HG03066 (cell line): ENCODE results near the gene TM2D1.
"Not testable (repeated sequence)": the region's sequence is repeated elsewhere in the genome, so short reads cannot be mapped to it uniquely, and the experiment has no call there.

Experiments used
- ATAC-seq: cut with Tn5 transposase; IDR thresholded peaks from one replicate; pipeline ENCODE4 v1.9.1; 2021; ENCODE audit warnings: low read depth; ENCODE audit not compliant: unreplicated experiment

Gene TM2D1

DNA sequence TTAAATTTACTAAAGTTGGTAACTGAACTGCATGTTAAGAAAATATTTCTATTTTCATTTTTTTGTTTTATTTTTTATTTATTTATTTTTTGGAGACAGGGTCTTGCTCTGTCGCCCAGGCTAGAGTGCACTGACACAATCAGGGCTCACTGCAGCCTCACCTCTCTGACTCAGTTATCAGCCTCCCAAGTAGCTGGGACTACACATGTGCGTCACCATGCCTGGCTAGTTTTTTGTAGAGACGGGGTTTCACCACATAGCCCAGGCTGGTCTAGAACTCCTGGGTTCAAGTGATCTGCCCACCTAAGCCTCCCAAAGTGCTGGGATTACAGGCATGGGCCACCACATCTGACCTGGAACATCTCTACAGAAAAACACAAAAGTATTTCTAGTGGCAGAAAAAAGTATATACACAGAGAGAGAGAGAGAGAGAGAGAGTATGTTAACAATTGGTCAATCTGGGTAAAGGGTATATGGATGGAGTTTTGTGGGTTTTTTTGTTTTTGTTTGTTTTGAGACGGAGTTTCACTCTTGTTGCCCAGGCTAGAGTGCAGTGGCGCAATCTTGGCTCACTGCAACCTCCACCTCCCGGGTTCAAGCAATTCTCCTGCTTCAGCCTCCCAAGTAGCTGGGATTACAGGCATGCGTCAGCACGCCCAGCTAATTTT, 5.8 kb downstream of the TM2D1 start:
- ATAC-seq = not testable (repeated sequence)

DNA sequence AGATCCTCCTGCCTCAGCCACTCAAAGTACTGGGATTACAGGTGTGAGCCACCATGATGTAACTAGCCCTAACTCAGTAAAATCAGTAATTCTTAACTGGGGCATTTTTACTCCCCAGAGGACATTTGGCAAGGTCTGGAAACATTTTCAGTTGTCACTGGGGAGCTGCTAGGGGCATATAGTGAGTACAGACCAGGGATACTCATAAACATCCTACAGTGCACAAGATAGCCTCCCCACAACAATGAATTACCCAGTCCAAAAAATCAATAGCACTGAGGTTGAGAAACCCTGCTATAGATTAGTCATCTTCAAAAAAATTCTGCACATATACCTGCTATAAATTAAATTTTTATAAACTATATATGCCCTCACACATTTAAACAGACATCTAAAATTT, 13.0 kb downstream of the TM2D1 start:
- ATAC-seq = no peak

DNA sequence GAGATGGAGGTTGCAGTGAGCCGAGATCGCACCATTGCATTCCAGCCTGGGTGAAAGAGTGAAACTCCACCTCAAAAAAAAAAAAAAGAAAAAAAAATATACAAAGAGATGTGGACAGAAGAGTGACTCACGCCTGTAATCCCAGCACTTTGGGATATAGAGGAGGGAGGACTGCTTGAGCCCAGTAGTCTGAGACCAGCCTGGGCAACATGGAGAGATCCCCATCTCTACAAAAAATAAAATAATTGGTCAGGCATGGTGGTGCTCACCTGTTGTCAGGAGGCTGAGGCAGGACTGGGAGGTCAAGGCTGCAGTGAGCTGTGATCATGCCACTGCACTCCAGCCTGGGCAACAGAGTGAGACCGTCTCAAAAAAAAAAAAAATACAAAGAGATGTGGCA, 13.7 kb downstream of the TM2D1 start:
- ATAC-seq = not testable (repeated sequence)

DNA sequence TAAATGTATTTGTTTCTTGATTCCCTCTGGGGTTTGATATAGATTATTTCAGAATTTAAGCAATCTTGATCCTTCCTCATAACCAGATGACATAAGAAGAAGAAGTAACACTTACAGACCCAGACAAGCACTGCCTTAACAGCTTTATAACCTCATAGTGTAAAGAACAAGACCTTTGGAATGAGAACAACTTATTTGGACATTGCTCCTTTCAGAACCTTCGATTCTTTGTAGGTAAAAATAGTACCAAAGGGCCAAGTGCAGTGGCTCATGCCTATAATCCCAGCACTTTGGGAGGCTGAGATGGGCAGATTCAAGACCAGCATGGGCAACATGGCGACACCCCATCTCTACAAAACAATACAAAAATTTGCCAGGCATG, 15.0 kb downstream of the TM2D1 start:
- no peak for ATAC-seq

DNA sequence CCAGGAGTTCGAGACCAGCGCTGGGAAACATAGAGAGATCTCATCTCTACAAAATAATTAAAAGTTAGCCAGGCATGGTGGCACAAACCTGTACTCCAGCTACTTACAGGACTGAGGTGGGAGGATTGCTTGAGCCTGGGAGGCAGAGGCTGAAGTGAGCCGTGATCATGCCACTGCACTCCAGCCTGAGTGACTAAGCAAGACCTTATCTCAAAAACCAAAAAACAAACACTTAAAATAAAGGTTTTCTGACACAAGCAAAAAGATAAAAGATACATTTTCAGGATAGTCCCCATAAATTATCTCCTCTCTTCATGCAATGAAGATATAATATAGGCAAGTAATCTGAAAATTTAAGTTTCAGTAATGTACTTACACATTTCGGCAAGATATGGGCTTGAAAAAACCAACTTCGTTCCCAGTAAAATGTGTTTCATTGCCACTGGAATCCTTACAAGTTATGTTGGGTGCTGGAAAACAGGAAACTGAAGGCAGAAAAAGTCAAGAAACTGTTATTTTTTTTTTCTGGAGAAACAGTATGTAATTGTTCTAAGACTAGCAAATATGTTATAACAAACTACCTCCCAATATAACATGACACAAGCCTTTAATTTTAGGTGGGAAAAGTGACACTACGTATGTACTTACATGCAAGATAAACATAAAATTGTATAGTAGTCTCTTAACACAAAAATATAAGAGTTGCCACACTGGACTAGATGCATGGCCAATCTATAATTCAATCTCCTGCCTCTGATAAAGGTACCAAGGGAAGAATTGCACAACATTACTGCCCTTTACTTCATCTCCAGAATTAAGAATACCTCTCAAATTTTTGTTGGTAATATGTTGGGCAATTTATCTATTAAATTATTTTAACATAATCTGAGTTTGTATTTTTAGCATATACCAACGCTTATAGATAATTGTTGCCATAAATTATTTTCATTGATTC, 15.7 kb downstream of the TM2D1 start:
- no peak for ATAC-seq

DNA sequence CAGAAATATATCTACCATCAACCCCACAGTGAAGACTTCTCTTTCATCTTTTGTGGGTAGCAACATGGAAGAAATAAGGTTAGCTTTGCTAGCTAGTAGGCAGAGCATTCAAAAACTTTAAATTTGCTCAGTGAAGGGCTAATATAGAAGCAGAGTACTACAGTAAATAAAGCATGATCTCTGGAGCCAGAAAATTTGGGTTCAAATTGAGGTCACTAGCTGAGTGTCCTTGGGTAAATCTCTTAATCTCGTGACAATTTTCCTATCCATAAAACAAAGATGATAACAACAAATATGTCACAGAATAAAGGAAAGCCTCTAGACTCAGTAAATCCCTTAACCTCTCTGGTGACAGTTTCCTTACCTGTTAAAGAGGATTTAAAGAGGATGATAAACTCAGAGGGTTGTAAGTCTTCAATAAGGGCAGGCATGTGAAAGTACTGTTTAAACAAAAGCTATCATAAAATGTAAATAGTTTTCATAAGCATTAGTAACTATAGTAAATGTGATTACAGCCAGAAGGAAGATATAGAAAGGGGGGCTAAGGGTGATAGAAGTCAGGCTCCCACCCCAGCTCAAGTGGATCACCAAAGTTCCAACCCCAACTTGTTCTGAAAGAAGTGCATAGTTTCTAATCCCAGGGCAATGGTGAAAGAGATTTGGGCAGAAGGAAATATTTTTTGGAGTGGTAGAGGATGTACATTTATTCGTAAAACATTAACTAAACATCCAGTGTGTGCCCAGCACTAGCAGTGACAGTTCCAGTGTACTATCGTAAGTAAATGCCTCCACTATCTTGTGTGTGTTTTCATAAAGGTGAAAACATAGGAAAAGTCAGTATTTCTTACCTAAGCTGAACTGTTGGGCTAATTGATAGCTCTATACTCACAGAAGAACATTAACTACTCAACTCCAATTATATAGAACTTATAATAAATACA, 24.8 kb downstream of the TM2D1 start:
- ATAC-seq = no peak

DNA sequence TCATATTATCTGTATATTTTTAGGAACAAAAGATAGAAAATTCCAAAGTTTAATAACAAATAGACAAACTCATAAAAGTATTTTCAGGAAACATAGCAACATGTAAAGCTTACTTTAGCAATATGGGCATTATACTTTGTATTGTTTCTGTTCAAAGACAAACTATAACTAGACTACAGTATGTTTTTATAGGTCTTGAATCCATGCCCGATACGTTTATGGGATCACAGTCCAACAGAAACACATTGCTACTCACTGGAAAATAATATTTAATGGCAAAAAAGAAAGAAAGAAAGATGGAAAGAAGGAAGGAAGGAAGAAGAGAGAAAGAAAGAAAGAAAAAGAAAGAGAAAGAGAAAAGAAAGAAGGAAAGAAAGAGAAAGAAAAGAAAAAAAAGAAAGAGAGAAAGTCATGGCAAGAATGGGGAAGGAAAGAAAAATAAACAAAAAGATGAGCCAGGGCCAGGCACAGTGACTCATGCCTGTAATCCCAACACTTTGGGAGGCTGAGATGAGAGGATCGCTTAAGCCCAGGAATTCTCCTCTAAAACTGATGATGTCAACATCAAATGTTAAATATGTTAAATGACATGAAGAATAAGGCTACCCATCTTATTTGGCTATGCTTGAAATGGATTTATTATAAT, 32.7 kb downstream of the TM2D1 start:
- no peak for ATAC-seq

DNA sequence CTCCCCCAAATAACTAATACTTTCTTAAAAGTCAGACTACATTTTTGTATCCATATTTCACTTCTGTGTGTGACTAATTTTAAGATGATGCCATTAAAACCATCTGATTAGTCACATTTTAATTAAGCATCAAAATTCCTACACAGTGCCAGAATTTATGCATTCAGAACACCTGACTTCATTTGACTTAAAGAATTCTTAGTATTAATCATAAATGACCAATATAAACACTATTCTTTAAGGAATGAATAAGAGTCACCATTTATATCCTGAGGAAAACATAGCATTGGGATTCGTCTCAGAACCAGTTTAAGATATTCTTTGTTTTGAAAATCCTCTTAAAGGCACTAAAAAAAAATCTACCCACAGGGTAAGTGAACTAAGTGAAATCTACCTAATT, 37.0 kb downstream of the TM2D1 start:
- no peak for ATAC-seq

DNA sequence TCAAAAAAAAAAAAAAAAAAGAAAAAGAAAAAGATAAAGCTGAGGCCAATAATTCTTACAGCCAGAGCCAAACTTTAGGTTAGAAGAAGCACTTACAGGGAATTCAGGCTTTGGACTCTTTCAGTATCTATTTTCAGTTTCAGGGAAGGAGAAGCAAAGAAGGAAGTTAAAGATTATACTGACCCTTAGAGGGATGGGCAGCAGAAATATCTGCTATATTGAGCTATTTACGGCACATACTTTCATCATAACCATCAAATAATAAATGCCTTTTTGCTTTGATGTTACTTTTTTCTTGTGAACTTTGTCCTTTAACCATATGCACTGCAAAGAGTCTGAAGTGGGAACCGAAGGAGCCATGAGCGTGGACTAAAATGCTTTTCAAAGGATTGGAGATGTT, 42.0 kb downstream of the TM2D1 start:
- no peak for ATAC-seq

DNA sequence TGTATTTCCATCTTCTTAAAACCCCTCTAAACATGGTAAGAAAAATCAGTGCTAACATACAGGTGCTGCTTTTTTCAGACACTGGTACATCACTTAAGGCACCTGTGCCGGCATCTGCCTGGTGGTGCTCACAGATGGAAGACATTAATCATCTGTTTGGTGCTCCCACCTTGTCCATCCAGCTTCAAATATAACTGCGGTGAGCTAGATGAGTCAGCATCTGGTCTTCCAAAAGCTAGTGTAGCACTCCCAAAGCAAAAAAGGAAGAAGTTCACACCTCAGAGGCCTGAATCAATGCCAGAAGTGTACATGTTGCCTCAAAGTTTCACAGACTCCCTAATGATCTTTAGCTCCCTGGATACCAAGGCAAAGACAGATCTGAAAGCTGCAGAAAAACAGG, 44.4 kb downstream of the TM2D1 start:
- ATAC-seq = no peak

DNA sequence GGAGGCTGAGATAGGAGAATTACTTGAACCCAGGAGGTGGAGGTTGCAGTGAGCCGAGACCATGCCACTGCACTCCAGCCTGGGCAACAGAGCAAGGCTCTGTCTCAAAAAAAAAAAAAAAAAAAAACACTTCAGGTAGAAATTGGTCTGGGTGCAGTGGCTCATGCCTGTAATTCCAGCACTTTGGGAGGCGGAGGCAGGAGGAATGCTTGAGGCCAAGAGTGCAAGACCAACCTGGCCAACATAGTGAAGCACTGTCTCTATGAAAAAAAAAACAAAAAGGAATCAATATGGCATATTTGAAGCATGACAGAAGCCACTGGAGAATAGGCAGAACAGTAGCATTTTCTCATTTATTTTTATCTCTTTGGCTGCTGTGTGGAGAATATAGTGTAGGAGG, 48.1 kb downstream of the TM2D1 start:
- ATAC-seq = not testable (repeated sequence)

DNA sequence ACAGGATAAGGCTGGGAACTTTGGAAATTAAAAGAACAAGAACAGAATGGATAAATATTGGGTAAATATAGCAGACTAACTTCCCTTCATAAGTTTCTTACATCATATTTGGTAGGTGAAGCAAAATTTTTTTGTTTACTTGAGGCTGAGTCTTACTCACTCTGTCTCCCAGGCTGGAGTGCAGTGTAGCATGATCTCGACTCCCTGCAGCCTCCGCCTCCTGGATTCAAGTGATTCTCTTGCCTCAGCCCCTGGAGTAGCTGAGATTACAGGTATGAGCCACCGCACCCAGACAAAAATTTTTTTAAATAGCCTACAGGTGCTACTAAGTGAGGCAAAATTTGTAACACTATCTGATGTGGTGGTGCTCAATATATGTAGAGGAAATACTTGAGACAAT, 50.7 kb downstream of the TM2D1 start:
- ATAC-seq = no peak

DNA sequence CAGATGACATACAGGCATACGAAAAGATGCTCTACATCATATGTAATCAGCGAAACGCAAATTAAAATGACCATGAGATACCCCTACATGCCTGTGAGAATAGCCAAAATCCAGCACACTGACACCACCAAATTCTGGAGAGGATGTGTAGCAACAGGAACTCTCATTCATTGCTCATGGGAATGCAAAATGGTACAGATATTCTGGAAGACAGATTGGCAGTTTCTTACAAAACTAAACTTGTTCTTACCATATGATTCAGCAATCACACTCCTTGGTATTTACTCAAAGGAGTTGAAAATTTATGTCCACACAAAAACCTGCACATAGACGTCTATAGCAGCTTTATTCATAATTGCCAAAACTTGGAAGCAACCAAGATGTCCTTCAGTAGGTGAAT, 52.6 kb downstream of the TM2D1 start:
- ATAC-seq = no peak

DNA sequence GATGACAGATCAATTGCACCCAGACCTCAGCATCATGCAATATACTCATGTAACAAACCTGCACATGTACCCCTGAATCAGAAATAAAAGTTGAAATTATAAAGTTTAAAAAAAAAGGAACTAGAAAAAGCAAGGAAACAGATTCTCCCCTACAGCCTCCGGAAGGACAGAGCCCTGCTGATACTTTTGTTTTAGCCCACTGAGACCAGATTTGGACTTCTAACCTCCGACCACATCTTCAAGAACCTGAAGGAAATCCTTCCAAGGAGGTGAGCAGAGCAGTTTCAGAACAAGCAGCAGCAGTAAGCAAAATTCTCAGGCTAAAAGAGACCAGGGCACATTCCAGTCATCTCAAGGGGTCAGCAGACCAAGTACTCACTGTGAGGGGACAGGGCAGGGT, 54.5 kb downstream of the TM2D1 start:
- ATAC-seq = no peak

DNA sequence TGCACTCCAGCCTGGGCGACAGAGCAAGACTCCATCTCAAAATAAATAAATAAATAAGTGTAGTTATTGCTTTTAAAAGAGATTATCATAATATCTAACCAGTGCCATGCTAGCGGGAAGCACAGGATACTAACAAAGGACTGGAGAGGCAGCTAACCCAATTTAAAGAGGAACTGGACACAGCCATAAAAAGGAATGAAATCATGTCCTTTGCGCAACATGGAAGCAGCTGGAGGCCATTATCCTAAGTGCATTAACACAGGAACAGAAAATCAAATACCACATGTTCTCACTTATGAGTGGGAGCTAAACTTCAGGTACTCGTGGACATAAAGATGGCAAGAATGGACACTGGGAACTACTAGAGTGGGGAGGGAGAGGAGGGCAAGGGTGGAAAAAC, 54.9 kb downstream of the TM2D1 start:
- ATAC-seq = no peak

DNA sequence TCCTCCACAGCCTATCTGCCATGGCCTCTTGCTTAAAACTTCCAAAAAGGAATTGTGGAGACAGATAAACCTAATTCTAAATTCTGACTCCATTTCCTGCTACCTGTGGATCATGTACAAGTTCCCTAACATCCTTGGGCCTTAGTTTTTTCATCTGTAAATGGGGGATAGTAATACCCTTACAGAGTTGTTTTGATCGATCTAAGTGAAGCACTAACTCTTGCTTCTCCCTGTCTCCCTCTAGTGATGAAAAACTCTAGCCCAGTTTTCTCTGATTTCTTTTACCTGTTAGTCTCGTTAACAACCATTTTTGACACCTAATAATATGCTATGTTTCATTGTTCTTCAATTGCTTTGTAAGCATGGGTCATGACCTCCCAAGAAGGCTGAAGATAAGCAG, 65.9 kb downstream of the TM2D1 start:
- ATAC-seq = no peak

DNA sequence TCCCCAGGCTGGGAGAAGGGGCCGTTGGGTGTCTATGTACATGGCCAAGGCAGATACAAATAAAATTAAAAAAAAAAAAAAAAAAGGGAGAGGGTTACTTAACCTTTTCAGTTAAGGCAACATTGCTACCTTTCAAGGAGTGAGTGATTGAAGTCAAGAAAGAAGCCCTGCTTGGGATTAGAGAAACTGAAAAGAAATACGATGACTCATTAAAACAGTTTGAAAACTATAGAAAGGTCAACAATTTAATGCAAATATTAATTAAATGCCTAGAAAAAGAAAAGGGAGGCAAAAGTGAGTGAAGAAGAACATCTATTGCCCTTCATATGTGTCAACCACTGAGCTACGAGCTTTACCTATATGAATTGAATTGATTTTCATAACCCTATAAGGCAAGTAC, 69.5 kb downstream of the TM2D1 start:
- no peak for ATAC-seq

DNA sequence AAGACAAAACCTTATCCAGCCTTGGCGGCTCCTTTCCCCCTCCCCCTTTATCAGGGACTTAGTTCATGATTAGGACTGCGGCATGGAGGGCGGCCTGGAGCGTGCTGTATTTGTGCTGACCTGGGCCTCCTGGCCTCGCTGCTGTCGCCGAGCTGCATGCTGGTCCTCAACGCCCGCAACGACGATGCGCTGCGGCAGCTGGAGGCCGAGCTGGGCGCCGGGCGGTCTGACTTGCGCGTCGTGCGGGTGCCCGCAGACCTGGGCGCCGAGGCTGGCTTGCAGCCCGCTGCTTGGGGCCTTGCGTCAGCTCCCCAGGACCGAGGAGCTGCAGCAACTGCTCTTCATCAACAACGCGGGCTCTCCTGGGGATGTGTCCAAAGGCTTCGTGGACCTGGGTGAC, 70.9 kb downstream of the TM2D1 start:
- no peak for ATAC-seq

DNA sequence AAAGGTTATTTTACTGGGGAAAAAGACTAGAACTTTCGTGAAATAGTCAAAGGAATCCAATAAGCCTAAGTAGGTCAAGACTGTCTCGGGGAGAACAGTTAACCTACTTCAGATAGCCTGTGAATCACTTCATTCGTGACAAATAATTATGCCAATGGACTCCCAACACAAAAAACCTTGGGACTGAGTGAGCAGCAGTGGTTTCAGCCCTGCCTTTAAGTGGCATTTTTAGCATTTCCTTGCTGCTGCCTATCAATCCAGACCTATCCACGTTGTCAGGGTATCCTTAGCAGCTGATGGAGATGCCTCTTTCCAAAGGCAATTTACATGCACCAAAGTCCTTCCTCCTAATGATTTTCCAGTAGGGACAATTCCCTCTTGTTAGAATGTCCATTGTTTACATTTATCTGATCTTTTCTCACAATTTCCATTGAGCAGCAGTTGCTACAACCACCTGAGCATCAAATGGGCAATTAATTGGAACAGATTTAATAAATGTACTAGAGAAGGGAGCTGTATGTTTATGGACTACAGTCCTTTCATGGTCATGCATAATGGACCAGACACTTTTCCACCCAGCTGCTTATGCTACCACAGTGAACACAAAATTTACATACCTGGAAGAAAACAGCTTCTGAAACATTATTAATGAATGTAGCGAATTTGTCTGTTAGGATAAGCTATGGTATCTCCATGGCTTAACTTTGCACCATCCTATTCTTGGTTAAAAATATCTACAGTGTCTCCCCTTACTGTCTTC, 75.8 kb downstream of the TM2D1 start:
- no peak for ATAC-seq

DNA sequence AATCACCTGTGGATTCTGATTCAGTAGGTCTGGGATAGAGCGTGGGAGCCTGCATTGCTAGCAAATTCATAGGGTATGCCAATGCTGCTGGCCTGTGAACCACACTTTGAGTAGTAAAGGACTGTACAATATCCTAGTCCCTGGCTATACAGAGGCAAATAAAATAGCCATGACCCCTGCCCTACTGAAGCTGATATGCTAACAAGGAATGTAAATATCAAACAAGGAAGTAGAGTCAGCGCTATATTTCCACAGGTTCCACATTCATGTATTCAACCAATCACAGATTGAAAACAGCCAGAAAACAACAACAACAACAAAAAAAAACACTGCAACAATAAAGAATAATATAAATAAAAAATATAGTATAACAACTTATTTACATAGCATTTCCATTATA, 77.8 kb downstream of the TM2D1 start:
- ATAC-seq = no peak
